Activated CD8-positive, alpha-beta T cell treated with anti-CD3 and anti-CD28 coated beads, Interleukin-2, amount 10 ng/mL, durations not matched to agents 7 days and 5 days (primary cell): ENCODE data around the gene OR2A42. TPM values are rescaled to one million over a fixed set of nuclear protein-coding genes. Genes with fewer than 3 reads are reported as not detected.
"Not testable (repeated sequence)": the region's sequence is repeated elsewhere in the genome, so short reads cannot be mapped to it uniquely, and the experiment has no call there.

Experiments
- ATAC-seq: fragments of 150-1000 bp; cut with Tn5 transposase; one replicate; pipeline ENCODE4 v1.10.0; 2021; ENCODE audit warnings: moderate library complexity
- CTCF ChIA-PET: fragments of 350-600 bp; sonication (Branson Sonifier 250); formaldehyde crosslinking; loops from one replicate; lab custom pipeline; 2021; ENCODE audit warnings: antibody characterized with exemption; lab: Charles Lee
- POLR2A ChIA-PET: fragments of 350-600 bp; sonication (Branson Sonifier 250); formaldehyde crosslinking; loops from one replicate; lab custom pipeline; 2021; ENCODE audit warnings: antibody characterized with exemption; lab: Charles Lee
- DNase-seq: peaks from one replicate; pipeline ENCODE4 v3.0.0-alpha.2; 2020
- H3K27ac Mint-ChIP-seq: one replicate; pipeline ENCODE4 v1.8.0; 2021; ENCODE audit warnings: mild to moderate bottlenecking, mixed read lengths
- H3K27me3 Mint-ChIP-seq: one replicate; pipeline ENCODE4 v1.8.0; 2021; ENCODE audit warnings: low read depth, mixed read lengths
- H3K36me3 Mint-ChIP-seq: one replicate; pipeline ENCODE4 v1.8.0; 2021; ENCODE audit warnings: low read depth, mixed read lengths
- H3K4me1 Mint-ChIP-seq: one replicate; pipeline ENCODE4 v1.8.0; 2021; ENCODE audit warnings: low read depth, mixed read lengths
- H3K4me3 Mint-ChIP-seq: one replicate; pipeline ENCODE4 v1.8.0; 2021; ENCODE audit warnings: mild to moderate bottlenecking, mixed read lengths
- H3K9me3 Mint-ChIP-seq: one replicate; pipeline ENCODE4 v1.8.0; 2022; ENCODE audit warnings: mixed read lengths; ENCODE audit not compliant: insufficient read depth
- total RNA-seq, 2 experiments: library from RNA; stranded (reverse); gene quantifications; one replicate each; pipeline ENCODE4 v1.2.3, GENCODE V29; 2021

The OR2A42 gene, protein sequence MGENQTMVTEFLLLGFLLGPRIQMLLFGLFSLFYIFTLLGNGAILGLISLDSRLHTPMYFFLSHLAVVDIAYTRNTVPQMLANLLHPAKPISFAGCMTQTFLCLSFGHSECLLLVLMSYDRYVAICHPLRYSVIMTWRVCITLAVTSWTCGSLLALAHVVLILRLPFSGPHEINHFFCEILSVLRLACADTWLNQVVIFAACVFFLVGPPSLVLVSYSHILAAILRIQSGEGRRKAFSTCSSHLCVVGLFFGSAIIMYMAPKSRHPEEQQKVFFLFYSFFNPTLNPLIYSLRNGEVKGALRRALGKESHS
- total RNA-seq: not detected

DNA sequence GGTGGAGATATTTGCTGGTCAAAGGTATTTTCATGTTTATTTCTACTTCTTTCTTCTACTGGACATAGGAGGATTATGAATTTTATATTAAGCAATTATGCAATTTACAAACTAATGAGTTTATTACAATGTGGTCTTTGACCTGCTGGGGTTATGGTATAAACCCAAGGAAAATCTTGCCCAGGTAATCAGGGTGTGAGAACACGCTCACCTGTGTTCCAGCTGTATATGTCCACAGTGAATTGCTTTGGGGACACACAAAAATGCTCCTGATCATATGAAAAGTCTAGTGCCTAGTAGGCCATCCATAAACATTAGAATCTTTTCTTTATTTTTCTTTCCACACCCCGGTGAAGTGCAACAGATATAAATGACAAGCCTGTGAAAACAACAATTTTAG lies at the start of gene OR2A42:
TSS of gene OR2A42 (minus strand) at position 241 of the 400 bp plus-strand sequence. CDS start 6,762 bp downstream, outside the sequence.
- CTCF ChIA-PET, H3K4me3 Mint-ChIP-seq, H3K4me1 Mint-ChIP-seq, DNase-seq, ATAC-seq, H3K36me3 Mint-ChIP-seq, H3K27ac Mint-ChIP-seq, H3K27me3 Mint-ChIP-seq, H3K9me3 Mint-ChIP-seq, POLR2A ChIA-PET: not testable (repeated sequence)

DNA sequence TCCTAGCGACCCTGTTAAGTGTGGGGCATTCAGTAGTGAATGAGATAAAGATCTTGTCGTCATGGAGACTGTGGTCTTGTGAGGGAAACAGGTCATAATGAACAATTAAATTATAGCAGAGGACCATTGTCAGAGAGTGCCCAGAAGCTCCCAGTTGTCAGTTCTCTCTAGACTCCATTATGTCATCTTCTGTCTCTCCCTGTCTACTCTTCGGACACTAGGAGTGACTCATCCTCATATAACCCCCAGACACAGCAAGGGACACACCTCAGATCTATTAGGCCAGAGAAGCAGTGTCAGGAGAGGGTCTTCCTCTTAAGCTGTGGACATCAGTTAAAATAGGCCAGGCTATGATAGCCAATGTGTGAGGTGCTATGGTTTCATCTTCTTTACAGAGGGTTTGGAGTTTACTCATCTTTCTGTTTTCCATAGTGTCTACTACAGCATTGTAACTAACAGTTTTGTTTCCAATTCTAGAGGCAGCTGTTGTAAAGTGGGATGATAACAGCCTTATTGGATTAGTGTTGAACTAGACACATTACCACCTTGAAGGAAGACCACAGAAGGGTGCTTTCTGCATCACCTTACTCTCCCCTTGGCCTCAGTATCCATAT lies 47.9 kb upstream of the OR2A42 start:
- H3K27me3 Mint-ChIP-seq, H3K4me3 Mint-ChIP-seq, H3K9me3 Mint-ChIP-seq, POLR2A ChIA-PET, H3K36me3 Mint-ChIP-seq, H3K27ac Mint-ChIP-seq, DNase-seq, H3K4me1 Mint-ChIP-seq, CTCF ChIA-PET: not testable (repeated sequence)
- peak; percentile 46 for ATAC-seq

DNA sequence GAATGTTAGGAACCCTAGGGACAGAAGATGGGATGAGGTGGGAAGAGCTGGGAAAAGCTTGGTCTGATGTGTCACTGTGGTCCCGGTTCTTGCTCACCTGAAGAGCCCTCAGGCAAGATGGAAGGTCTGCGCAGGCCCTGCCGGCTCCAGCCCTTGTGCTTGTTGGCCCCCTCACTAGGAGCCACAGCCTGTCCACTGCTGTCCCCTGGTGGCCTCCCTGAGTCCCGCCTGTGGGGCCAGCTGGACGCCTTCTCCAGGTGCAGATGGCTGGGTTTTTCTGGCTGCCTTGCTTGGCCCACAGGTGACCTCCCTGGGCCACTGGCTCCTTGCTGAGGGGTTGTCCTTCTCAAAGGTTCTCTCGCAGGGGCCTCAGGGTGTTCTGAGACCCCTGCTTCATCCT lies 44.3 kb upstream of the OR2A42 start:
- H3K27ac Mint-ChIP-seq, H3K4me1 Mint-ChIP-seq, H3K27me3 Mint-ChIP-seq, POLR2A ChIA-PET, CTCF ChIA-PET, H3K36me3 Mint-ChIP-seq, H3K4me3 Mint-ChIP-seq, DNase-seq, ATAC-seq, H3K9me3 Mint-ChIP-seq: not testable (repeated sequence)

DNA sequence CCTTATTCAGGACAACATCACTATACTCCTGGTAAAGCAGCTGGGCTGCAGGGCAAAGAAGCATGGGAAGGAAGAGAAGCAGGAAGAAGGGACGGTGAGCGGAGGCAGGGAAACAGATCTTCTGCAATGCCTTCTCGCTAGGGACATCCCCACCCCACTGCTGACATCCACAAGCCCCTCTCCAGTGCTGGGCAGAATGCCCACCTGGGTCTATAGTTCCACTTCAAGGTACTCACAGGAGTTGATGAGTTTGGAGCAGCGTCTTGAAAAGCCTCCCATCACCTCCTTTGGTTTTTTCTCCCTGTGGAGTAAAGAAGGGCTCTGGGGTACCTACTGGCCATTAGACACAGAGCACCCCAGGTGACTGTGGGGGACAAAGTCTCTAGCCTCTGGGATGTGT lies 43.1 kb upstream of the OR2A42 start:
- H3K27me3 Mint-ChIP-seq, ATAC-seq, DNase-seq, H3K4me1 Mint-ChIP-seq, CTCF ChIA-PET, H3K36me3 Mint-ChIP-seq, H3K4me3 Mint-ChIP-seq, H3K27ac Mint-ChIP-seq, H3K9me3 Mint-ChIP-seq, POLR2A ChIA-PET: not testable (repeated sequence)

DNA sequence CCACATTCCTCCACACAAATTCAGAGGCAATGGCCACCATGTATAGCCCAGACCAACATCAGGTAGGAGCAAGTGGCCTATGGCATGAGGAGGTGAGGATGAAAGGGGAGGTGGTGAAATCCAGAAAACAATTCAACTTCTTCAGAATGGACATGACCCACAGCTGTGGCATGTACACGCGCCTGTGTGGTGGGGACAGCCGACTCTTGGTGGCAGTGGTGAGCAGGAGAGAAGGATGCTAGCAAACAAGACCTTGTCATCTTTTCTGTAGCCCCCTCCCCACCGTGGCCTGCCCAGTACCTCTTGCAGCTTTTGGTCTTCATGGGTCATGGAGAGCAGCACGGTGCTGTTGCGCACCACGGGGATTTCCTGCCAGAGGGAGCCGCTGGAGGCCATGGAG lies 42.6 kb upstream of the OR2A42 start:
- POLR2A ChIA-PET, H3K36me3 Mint-ChIP-seq, H3K9me3 Mint-ChIP-seq, H3K4me3 Mint-ChIP-seq, DNase-seq, ATAC-seq, H3K4me1 Mint-ChIP-seq, H3K27ac Mint-ChIP-seq, H3K27me3 Mint-ChIP-seq, CTCF ChIA-PET: not testable (repeated sequence)

DNA sequence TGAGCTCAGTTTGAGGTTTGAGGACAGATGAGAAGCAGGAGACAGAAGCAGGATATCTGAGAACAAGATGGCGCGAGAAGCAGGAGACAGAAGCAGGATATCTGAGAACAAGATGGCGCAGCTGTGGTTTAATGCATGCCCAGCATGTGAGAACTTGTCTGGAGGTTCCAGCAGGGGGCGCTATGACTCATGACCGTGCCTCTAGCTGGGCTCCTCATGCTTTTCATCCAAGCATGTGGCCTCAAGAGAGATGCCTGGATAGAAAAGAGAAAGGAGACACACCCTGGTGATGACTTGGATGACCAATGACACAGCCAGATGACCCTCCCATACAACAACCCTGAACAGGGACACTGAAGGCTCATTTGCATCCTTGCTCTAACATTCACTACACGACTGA lies 40.6 kb upstream of the OR2A42 start:
- DNase-seq, CTCF ChIA-PET, H3K27ac Mint-ChIP-seq, H3K9me3 Mint-ChIP-seq, ATAC-seq, POLR2A ChIA-PET, H3K4me1 Mint-ChIP-seq, H3K36me3 Mint-ChIP-seq, H3K4me3 Mint-ChIP-seq, H3K27me3 Mint-ChIP-seq: not testable (repeated sequence)

DNA sequence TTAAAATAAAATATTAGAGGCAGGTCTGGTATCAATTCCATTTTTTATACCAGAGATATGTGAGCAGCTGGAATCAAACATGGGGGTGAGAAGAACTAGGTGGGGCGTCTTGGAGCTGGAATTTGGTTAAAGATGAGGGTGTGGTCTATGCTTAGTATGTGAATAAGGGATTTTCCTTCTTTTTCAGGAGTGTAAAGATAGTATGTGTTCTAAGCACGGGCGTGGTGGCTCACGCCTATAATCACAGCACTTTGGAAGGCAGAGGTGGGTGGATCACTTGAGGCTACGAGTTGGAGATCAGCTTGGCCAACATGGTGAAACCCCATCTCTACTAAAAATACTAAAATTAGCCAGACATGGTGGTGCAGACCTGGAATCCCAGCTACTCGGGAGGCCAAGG lies 35.9 kb upstream of the OR2A42 start:
- H3K9me3 Mint-ChIP-seq, H3K27ac Mint-ChIP-seq, POLR2A ChIA-PET, ATAC-seq, H3K4me3 Mint-ChIP-seq, CTCF ChIA-PET, H3K36me3 Mint-ChIP-seq, H3K27me3 Mint-ChIP-seq, H3K4me1 Mint-ChIP-seq, DNase-seq: not testable (repeated sequence)

DNA sequence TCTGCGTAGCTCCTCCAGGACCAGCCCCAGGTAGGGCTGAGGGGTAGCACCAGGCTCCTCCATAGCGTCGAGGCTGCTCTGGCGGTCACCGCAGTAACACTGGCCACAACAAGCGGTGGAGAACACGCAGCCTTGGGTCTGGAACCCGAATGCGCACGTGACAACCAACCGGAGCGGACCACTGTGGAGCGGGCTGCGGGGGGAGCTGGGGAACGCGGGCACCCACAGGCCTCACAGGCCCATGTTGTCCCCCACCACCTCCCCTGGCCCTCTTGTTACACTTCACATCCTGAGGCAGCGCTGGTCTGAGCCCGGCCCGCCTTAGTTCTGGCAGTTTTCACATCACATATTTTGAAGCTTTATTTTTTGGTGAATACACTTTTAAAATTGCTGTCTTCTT lies 29.8 kb upstream of the OR2A42 start, which contains the start of gene CTAGE8:
TSS of gene CTAGE8 (minus strand) at position 101 of the 400 bp plus-strand sequence. CDS start at position 63, 38 bp downstream.
- H3K4me3 Mint-ChIP-seq, H3K36me3 Mint-ChIP-seq, ATAC-seq, POLR2A ChIA-PET, H3K9me3 Mint-ChIP-seq, H3K27me3 Mint-ChIP-seq, H3K4me1 Mint-ChIP-seq, H3K27ac Mint-ChIP-seq, CTCF ChIA-PET, DNase-seq: not testable (repeated sequence)

DNA sequence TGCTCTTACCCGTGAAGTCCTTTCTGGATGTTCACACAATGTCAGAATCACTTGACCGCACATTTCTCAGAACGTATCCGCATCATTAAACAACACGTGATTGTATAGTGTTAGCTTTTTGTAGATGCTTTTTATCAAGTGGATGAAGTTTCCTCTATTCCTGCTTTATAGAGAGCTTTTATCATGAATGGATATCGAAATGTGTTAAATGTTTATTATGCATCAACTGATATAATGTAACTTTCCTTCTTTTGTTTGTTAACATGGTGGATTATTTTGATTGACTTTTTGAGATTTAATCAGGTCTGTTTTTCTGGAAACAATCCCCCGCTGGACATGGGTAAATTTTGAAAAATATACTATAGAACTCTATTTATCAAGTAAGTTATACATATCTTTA lies 25.3 kb upstream of the OR2A42 start, which contains the start of gene OR2A7:
TSS of gene OR2A7 (minus strand) at position 101 of the 400 bp plus-strand sequence. CDS start 5,164 bp downstream, outside the sequence.
- H3K4me3 Mint-ChIP-seq, H3K36me3 Mint-ChIP-seq, H3K4me1 Mint-ChIP-seq, H3K27me3 Mint-ChIP-seq, ATAC-seq, CTCF ChIA-PET, POLR2A ChIA-PET, H3K27ac Mint-ChIP-seq, DNase-seq, H3K9me3 Mint-ChIP-seq: not testable (repeated sequence)

DNA sequence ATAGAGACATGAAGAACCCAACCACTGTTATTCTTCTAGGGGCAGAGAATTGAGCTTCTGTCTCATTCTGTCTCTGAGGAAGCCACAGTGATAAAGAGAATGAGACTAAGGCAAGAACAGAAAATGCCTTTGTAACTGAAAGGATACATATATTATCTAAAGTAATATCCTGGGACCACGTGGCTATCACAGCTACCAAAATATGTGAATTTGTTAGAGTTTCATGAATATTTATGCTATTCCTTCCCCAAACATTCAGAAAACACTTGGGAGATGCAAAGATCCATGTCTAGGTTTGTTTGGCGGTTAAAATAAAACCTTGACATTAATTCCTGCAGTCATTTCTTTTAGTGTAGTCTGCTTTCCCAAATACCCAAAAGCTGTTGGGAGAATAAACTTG lies 22.7 kb upstream of the OR2A42 start:
- H3K27ac Mint-ChIP-seq, H3K36me3 Mint-ChIP-seq, H3K4me1 Mint-ChIP-seq, H3K4me3 Mint-ChIP-seq, DNase-seq, H3K9me3 Mint-ChIP-seq, POLR2A ChIA-PET, CTCF ChIA-PET, ATAC-seq, H3K27me3 Mint-ChIP-seq: not testable (repeated sequence)

DNA sequence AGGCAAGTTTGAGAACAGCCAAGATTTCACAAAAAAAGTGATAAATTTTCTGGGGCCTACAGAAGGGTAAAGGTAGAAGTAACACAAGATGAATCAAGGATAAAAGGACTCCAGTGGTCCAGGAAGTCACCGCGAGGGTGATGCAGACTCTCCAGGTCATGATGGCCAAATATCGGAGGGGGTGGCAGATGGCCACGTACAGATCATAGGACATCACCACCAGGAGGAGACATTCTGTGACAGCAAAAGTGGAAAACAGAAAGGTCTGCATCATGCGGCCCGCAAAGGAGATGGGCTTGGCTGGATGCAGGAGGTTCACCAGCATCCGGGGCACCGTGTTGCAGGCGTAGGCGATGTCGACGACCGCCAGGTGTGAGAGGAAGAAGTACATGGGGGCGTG lies 19.7 kb upstream of the OR2A42 start:
- DNase-seq, H3K36me3 Mint-ChIP-seq, H3K27ac Mint-ChIP-seq, ATAC-seq, H3K4me3 Mint-ChIP-seq, H3K9me3 Mint-ChIP-seq, H3K4me1 Mint-ChIP-seq, CTCF ChIA-PET, POLR2A ChIA-PET, H3K27me3 Mint-ChIP-seq: not testable (repeated sequence)

DNA sequence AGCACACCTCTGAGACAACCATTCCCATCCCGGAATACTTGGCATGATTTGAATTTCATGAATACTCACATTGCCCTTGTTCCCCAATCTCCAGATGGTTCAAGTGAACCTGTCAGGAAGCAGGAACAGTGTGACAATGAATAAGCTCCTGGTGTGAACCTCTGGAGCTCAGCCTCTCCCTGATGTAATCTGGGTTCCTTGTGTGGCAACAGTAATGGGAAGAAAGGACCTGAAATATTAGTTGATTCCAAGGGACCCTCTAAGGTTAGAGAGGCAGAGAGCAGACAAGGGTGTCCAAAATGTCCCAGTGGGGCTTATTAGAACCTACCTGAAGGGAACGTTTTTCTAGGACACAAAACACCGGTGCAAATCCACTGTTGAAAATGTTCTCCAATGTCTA lies 16.7 kb upstream of the OR2A42 start:
- Mint-ChIP-seq H3K9me3 (no peaks in the 10 kb centered on the region), H3K4me3 (no peak overlapping the region), H3K27me3 (no peaks in the 10 kb centered on the region), H3K36me3 (no peaks in the 10 kb centered on the region), H3K27ac (no peak overlapping the region), H3K4me1 (no peaks in the 10 kb centered on the region)
- CTCF ChIA-PET: no interaction called here
- ATAC-seq (no peak), DNase-seq (no peak)
- POLR2A ChIA-PET: no interaction called here
